Activated T-helper 1 cell treated with anti-CD3 and anti-CD28 coated beads, Interleukin-12 subunit alpha, Interleukin-12 subunit beta, Interleukin-2, Interleukin-4 antibody, amounts not matched to agents 30 ng/mL and 10 ng/mL and 1 ng/mL, durations not matched to agents 14 hours and 24 hours and 36 hours (primary cell): ENCODE data around the gene PFKFB2. TPM values are rescaled to one million over a fixed set of nuclear protein-coding genes. Genes with fewer than 3 reads are reported as not detected.
A peak's percentile ranks its signal among the peaks of the same experiment; 100 is the strongest.
"Not testable (repeated sequence)": the region's sequence is repeated elsewhere in the genome, so short reads cannot be mapped to it uniquely, and the experiment has no call there.

ENCODE experiments used
- DNase-seq: peaks from one replicate; pipeline ENCODE4 v3.0.0; 2021; ENCODE audit warnings: low spot score
- H3K27ac Mint-ChIP-seq: one replicate; pipeline ENCODE4 v1.8.0; 2021; ENCODE audit warnings: mild to moderate bottlenecking, mixed read lengths
- H3K27me3 Mint-ChIP-seq: one replicate; pipeline ENCODE4 v1.8.0; 2022; ENCODE audit warnings: mild to moderate bottlenecking, moderate library complexity, mixed read lengths; ENCODE audit not compliant: insufficient read depth
- H3K36me3 Mint-ChIP-seq: one replicate; pipeline ENCODE4 v1.8.0; 2021; ENCODE audit warnings: low read depth, mixed read lengths
- H3K4me1 Mint-ChIP-seq: one replicate; pipeline ENCODE4 v1.8.0; 2021; ENCODE audit warnings: low read depth, mixed read lengths
- H3K4me3 Mint-ChIP-seq: one replicate; pipeline ENCODE4 v1.8.0; 2021; ENCODE audit warnings: mild to moderate bottlenecking, moderate library complexity, mixed read lengths
- H3K9me3 Mint-ChIP-seq: one replicate; pipeline ENCODE4 v1.8.0; 2021; ENCODE audit warnings: mixed read lengths
- intact Hi-C: fragments of 100-400 bp; cut with micrococcal nuclease; formaldehyde crosslinking; loops from one replicate; pipeline ENCODE4 v1.15.1; 2024
- total RNA-seq: library from RNA; stranded (reverse); gene quantifications from 2 replicates; pipeline ENCODE4 v1.2.3, GENCODE V29; 2022

PFKFB2 gene
- total RNA-seq, 1 donor from 2014 or later, result 4.4 TPM

DNA sequence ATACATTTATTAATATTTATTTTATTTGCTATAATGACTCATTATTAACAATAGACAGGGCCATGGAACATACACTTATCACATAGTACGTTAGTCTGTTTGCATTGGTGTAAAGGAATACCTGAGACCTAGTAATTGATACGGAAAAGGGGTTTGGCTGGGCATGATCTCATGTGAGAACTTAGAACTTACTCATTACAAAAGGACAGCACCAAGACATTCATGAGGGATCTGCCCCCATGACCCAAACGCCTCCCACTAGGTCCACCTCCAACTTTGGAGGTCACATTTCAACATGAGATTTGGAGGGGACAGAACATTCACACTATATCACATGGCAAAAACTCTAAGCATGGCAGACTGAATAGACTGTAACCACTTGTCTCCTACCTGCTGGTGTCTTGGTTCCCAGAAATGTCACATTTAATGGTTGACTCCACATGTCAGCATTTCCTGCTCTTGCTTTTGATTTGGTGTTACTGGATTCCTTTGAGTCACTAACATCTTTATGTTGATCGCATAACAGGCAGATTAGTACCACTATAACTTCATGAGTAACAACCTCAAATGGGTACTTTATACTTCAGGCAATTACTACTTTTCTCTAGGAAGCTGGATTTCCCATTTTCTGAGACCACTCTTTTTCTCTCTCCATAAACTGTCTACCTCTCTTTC is 17.1 kb upstream of the PFKFB2 start:
- Mint-ChIP-seq H3K4me3 (no peak overlapping the region), H3K27me3 (peaks cover 21% of the 10 kb centered on the region), H3K36me3 (no peaks in the 10 kb centered on the region), H3K4me1 (no peaks in the 10 kb centered on the region), H3K9me3 (no peaks in the 10 kb centered on the region), H3K27ac (no peak overlapping the region)
- intact Hi-C loops, result no loop called here
- no peak for DNase-seq

DNA sequence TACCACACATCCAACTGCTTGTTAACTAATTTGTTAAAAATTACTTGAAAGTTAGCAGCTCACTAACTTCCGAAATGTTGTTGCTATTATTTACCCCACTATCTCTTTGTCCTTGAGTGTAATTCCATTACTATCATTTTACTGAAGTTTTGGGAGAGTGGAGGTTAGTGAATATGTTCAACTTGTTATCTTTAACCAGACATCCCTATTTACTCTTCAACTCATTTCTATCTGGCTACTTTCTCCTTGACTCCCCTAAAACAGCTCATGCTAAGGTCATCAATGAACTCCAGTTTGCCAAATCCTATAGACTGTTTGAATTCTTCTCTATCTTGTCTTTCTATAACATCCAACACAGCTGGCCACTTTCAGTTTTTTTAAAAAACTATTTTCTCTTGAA is 16.2 kb upstream of the PFKFB2 start:
- no peaks in the 10 kb centered on the region for H3K4me1 Mint-ChIP-seq
- no peaks in the 10 kb centered on the region for H3K9me3 Mint-ChIP-seq
- peaks cover 17% of the 10 kb centered on the region for H3K27me3 Mint-ChIP-seq
- no peak overlapping the region for H3K4me3 Mint-ChIP-seq
- no peaks in the 10 kb centered on the region for H3K36me3 Mint-ChIP-seq
- no peak for DNase-seq
- no peak overlapping the region for H3K27ac Mint-ChIP-seq
- intact Hi-C loops, result no loop called here

DNA sequence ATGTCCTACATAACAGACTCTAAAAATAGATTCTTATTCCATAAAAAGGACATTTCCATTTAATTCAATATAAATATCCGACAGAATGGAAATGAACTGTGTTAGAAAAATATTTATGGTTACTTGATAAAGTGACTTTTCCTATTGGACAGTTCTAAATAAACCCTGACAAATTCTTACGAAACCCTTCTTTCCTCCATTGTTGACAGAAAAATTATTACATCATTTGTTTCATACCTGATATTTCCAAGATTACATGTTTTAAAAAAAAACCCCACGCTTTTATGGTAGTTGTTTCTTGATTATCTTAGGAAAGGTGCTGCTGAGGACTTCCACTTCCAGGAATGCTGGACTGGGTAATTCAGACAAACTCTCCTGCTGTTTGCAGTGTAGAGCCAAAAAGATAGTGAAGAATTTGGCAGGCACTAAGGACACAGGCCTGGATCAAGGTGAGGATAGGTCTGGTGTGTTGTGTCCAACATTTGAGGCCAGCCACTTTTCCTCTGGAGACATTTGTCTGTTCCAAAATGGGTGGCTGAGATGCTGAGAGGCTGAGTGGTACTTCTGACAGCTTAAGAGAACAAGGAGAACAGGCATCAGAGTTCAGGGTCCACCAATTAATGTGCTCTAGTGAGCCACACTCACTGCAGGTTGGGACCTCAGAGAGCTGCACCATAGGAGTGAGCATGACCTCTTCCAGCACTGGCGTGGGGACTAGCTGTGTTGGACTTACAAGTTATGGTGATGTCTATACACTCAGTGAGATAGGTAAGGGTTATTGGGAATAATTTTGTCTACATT is 13.5 kb upstream of the PFKFB2 start:
- Mint-ChIP-seq H3K9me3 (no peaks in the 10 kb centered on the region), H3K4me1 (peaks cover 7% of the 10 kb centered on the region), H3K4me3 (no peak overlapping the region), H3K36me3 (peaks cover 3% of the 10 kb centered on the region), H3K27ac (no peak overlapping the region), H3K27me3 (peaks cover 4% of the 10 kb centered on the region)
- no peak for DNase-seq
- intact Hi-C loops, result no loop called here

DNA sequence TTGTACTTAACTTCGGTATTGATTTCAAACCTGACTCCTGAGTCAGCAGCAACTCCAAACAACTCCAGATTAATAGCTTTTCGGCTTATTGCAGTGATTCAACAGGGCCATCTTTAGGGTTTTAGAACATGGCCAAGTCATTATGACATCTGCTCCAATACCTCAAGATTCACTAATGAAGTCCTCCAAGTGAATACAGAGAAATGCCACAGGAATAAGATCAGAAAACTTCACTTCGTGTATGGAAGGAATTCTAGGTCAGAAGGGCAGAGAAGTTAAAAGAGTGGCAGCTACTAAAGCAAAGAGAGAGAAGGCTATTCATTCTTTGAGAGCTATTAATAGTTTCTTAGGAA is 12.9 kb upstream of the PFKFB2 start:
- DNase-seq, result no peak
- Mint-ChIP-seq H3K27ac (no peak overlapping the region), H3K4me1 (peaks cover 7% of the 10 kb centered on the region), H3K9me3 (no peaks in the 10 kb centered on the region), H3K4me3 (no peak overlapping the region), H3K27me3 (peaks cover 4% of the 10 kb centered on the region), H3K36me3 (peaks cover 6% of the 10 kb centered on the region)
- intact Hi-C loops, result no loop called here

DNA sequence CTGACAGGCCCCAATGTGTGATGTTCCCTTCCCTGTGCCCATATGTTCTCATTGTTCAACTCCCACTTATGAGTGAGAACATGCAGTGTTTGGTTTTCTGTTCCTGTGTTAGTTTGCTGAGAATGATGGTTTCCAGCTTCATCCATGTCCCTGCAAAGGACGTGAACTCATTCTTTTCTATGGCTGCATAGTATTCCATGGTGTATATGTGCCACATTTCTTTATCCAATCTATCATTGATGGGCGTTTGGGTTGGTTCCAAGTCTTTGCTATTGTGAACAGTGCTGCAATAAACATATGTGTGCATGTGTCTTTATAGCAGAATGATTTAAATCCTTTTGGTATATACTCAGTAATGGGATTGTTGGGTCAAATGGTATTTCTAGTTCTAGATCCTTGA is 11.7 kb upstream of the PFKFB2 start:
- DNase-seq, H3K4me3 Mint-ChIP-seq, H3K27ac Mint-ChIP-seq, H3K27me3 Mint-ChIP-seq, H3K9me3 Mint-ChIP-seq, intact Hi-C loops: not testable (repeated sequence)
- peaks cover 15% of the 10 kb centered on the region for H3K4me1 Mint-ChIP-seq
- H3K36me3 Mint-ChIP-seq, result peaks cover 10% of the 10 kb centered on the region

DNA sequence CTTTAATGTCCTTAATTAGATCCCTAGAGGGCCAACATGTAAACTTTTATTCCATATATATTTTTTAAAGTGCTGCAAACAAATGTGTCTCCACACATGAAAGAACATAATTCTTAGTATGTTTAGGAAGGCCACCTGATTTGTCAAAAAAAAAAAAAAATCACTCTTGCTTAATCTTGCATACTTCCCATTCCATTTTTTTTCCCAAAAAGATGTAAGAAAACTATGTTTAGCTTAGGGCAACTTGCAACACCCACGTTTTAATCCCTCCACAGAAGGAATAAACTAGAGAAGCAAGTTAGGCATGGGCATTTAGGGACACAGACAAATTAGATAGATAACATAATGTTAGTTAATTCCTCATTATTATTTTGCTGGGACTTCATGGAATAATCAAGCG is 7.6 kb upstream of the PFKFB2 start:
- Mint-ChIP-seq H3K4me1 (peaks cover 48% of the 10 kb centered on the region), H3K9me3 (no peaks in the 10 kb centered on the region), H3K36me3 (peaks cover 37% of the 10 kb centered on the region), H3K27ac (no peak overlapping the region), H3K4me3 (no peak overlapping the region), H3K27me3 (no peaks in the 10 kb centered on the region)
- no peak for DNase-seq
- intact Hi-C loops, result no loop called here

DNA sequence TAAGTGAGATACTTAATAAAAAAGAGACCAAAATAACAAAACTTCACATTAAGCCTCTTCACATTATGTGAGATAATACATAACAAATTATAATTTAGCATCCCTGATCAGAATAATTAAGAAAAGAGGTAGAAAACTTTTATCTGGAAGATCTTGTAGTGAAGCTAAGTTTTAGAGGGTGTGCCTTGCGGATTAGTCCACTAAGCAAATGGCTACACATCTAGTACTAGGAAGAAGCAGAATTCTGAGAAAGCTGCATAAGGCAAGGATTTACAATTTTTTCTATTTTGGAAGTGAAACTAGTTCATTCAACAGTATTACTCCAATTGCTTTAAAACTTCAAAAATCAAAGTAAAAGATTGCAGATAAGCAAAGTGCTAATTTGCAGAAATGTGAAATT is 5.6 kb upstream of the PFKFB2 start:
- Mint-ChIP-seq H3K4me3 (no peak overlapping the region), H3K4me1 (peaks cover 63% of the 10 kb centered on the region), H3K9me3 (no peaks in the 10 kb centered on the region), H3K27me3 (no peaks in the 10 kb centered on the region), H3K36me3 (peaks cover 37% of the 10 kb centered on the region), H3K27ac (no peak overlapping the region)
- intact Hi-C loops, result no loop called here
- DNase-seq, result no peak

DNA sequence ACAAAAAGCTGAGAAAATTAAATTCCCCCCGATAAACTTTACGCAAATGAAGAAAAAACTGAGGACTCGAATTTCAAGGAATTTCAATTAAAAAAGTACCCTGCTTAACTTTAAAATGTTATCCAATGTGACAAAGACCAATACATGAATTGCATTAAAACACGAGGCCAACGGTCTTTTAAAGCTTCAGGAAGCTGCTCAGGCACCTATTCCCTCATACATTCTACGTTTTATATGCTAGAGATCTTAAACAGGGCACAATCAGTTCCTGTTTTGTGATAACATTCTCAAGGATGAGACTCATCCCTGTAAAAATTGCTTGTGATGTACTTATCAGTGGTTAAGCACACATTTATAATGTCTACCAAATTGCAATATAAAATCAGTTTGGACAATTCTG is 5.0 kb upstream of the PFKFB2 start:
- H3K27me3 Mint-ChIP-seq, result peaks cover under 1% of the 10 kb centered on the region
- no peak overlapping the region for H3K4me3 Mint-ChIP-seq
- H3K9me3 Mint-ChIP-seq, result no peaks in the 10 kb centered on the region
- intact Hi-C loops, result no loop called here
- peaks cover 63% of the 10 kb centered on the region for H3K4me1 Mint-ChIP-seq
- peaks cover 37% of the 10 kb centered on the region for H3K36me3 Mint-ChIP-seq
- H3K27ac Mint-ChIP-seq, result no peak overlapping the region
- no peak for DNase-seq

DNA sequence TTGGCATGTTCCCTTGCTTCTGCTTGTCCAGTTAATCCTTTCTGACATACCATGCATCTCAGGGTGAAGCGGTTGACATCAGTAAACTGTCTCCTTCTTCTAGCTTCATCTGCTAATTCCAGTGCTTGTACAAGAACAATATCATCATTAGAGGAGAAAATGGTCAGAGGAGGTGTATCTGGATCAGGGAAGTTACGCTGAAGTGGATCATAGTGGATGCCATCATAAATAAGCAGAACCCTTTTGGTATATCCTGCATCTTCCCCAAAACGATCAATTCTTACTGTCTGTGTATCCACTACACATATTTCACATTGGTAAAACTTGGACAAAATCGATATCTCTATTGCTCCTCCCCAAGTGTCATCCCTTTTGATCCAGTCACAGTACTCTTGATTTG is 4.0 kb upstream of the PFKFB2 start:
- DNase-seq, result no peak
- H3K4me3 Mint-ChIP-seq, result peak overlapping the region; percentile 100
- peaks cover 68% of the 10 kb centered on the region for H3K4me1 Mint-ChIP-seq
- peaks cover 36% of the 10 kb centered on the region for H3K36me3 Mint-ChIP-seq
- peaks cover 3% of the 10 kb centered on the region for H3K27me3 Mint-ChIP-seq
- H3K9me3 Mint-ChIP-seq, result no peaks in the 10 kb centered on the region
- no peak overlapping the region for H3K27ac Mint-ChIP-seq
- intact Hi-C loops, result no loop called here

DNA sequence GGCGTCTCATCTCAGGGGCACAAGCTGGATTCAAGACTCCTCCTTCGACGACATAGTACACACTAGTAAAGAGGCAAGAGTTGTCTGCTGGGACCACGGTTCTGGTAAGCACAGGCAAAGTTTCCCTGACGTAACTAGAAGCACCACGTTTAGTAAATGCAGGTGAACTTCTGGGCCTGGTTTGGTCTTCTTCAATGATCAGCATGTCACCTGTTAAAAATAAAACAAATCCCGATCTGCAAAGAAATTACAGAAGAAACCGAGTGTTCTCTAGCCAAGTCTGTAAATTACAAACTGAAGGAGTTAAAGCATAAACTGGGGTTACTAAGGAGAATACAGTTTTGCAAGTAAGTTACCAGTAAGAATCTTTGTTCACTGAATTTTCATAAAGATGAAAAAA is 3.6 kb upstream of the PFKFB2 start:
- intact Hi-C loops, result no loop called here
- Mint-ChIP-seq H3K4me3 (peak overlapping the region; percentile 100), H3K27me3 (peaks cover 5% of the 10 kb centered on the region), H3K27ac (no peak overlapping the region), H3K4me1 (peaks cover 72% of the 10 kb centered on the region), H3K36me3 (peaks cover 36% of the 10 kb centered on the region), H3K9me3 (no peaks in the 10 kb centered on the region)
- no peak for DNase-seq

DNA sequence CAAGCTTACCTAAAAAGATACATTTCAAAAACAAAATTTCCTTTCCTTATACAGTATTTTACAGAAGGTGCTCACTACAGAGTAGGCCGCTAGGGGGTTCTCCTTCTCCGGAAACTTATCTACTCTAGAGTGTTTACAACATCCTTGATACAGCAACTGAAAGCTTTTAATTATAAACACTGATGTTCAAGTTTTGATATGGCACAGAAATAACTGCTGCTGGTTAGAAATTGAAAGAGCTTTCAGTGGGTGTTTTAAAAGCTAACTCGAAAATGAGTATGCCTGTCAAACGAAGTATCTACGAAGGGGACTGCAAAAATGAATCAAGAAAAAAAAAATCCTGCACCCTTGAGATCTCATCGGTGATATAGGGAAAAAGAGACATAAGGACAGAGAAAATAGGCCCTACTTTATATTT is 3.1 kb upstream of the PFKFB2 start:
- DNase-seq, result peak; percentile 27
- Mint-ChIP-seq H3K27me3 (peaks cover 5% of the 10 kb centered on the region), H3K36me3 (peaks cover 32% of the 10 kb centered on the region), H3K4me1 (peaks cover 77% of the 10 kb centered on the region), H3K4me3 (peak overlapping the region; percentile 100), H3K27ac (peak overlapping the region; percentile 98), H3K9me3 (no peaks in the 10 kb centered on the region)
- intact Hi-C loops, result loop anchor here (1.0 to 10.0 kb wide), 10 partner anchors 28 to 702 kb away; partner anchors contain the start of genes CD46, CD55, DYRK3 and MAPKAPK2

DNA sequence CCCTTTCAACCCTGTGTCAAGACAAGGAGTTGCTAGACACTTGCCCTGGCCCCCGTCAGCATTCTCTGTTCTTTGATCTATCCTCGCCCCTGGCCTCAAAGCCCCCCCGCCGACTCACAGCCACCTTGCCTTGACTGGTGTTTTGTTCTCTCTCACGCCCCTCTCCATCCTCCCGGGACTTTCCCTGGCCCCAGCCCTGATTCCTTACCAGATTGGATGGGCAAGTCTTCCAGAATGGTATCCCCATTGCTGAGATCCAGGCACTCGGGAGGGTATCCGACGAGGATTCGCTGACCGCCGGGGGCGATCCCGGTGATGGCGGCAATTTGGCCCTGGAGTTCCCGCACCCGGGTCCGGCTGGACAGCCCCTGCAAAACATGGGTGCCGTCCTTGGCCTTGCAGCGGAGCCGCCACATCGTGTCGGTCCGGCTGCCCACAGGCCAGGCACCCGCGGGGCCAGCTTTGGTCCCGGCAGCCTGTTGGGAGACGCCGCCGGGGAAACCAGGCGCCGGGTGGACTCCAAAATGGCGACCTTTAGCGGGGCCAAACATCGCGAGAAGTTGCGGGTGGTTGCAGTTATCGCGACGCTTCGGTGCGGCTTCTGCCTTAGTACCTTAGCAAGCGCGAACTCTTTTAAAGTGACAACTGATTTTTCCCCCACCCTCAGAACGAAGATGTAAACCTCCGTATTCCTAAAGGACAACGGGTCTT is 2.4 kb upstream of the PFKFB2 start:
- Mint-ChIP-seq H3K27ac (peak overlapping the region; percentile 98), H3K9me3 (no peaks in the 10 kb centered on the region), H3K4me3 (peak overlapping the region; percentile 100), H3K27me3 (peaks cover 5% of the 10 kb centered on the region), H3K36me3 (peaks cover 29% of the 10 kb centered on the region), H3K4me1 (peaks cover 76% of the 10 kb centered on the region)
- DNase-seq, result peak; percentile 86
- intact Hi-C loops, result loop anchor here (1.0 to 10.0 kb wide), 10 partner anchors 28 to 702 kb away; partner anchors contain the start of genes CD46, CD55, DYRK3 and MAPKAPK2
